ENCODE data around the gene MATR3.

DNA sequence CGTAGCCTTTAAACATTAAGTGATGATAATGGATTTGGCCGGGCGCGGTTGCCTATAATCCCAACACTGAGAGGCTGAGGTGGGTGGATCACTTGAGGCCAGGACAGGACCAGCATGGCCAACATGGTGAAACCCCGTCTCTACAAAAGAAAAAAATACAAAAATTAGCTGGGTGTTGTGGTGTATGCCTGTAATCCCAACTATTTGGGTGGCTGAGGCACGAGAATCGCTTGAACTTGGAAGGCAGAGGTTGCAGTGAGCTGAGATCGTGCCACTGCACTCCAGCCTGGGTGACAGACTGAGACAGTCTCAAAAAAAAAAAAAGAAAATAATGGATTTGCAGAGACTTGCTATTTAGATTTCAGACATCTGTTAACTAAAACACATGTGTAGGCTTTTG is 9.2 kb upstream of the MATR3 start:
- TF ChIP-seq, protein P1, sequence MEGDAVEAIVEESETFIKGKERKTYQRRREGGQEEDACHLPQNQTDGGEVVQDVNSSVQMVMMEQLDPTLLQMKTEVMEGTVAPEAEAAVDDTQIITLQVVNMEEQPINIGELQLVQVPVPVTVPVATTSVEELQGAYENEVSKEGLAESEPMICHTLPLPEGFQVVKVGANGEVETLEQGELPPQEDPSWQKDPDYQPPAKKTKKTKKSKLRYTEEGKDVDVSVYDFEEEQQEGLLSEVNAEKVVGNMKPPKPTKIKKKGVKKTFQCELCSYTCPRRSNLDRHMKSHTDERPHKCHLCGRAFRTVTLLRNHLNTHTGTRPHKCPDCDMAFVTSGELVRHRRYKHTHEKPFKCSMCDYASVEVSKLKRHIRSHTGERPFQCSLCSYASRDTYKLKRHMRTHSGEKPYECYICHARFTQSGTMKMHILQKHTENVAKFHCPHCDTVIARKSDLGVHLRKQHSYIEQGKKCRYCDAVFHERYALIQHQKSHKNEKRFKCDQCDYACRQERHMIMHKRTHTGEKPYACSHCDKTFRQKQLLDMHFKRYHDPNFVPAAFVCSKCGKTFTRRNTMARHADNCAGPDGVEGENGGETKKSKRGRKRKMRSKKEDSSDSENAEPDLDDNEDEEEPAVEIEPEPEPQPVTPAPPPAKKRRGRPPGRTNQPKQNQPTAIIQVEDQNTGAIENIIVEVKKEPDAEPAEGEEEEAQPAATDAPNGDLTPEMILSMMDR (IDR thresholded peaks at IDR 0.05), result no peak
- no peak for TF ChIP-seq POLR2A (IDR thresholded peaks at IDR 0.05)

Measured in thyroid gland (tissue), 4 donors.